ENCODE measurements around the gene ELOVL6.

DNA sequence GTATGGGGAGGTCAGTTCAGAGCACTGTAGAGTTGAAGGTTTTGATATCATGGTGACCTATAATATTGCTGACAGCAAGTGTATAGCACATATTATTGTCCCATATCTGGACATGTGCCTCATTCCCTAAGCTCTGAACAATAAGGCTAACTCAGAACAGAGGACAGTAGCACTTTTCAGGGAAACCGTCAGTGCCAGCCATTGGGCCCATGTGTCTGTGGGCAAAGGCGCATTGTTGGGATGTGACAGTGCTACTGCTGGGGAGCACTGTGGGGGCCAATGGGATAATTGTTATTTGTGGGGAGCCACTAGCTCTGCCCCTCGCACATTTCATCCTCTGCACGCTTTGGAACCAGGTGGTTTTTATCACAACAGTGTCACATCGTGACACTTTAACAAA is 136.2 kb downstream of the ELOVL6 start:
- TF ChIP-seq POLR2A (IDR thresholded peaks at IDR 0.05), result no peak
- TF ChIP-seq, protein P1, sequence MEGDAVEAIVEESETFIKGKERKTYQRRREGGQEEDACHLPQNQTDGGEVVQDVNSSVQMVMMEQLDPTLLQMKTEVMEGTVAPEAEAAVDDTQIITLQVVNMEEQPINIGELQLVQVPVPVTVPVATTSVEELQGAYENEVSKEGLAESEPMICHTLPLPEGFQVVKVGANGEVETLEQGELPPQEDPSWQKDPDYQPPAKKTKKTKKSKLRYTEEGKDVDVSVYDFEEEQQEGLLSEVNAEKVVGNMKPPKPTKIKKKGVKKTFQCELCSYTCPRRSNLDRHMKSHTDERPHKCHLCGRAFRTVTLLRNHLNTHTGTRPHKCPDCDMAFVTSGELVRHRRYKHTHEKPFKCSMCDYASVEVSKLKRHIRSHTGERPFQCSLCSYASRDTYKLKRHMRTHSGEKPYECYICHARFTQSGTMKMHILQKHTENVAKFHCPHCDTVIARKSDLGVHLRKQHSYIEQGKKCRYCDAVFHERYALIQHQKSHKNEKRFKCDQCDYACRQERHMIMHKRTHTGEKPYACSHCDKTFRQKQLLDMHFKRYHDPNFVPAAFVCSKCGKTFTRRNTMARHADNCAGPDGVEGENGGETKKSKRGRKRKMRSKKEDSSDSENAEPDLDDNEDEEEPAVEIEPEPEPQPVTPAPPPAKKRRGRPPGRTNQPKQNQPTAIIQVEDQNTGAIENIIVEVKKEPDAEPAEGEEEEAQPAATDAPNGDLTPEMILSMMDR (IDR thresholded peaks at IDR 0.05 in 4 of 5, conservative IDR thresholded peaks at IDR 0.05 in 1 of 5), result no peak
